ENCODE measurements around the gene IL1F10.

DNA sequence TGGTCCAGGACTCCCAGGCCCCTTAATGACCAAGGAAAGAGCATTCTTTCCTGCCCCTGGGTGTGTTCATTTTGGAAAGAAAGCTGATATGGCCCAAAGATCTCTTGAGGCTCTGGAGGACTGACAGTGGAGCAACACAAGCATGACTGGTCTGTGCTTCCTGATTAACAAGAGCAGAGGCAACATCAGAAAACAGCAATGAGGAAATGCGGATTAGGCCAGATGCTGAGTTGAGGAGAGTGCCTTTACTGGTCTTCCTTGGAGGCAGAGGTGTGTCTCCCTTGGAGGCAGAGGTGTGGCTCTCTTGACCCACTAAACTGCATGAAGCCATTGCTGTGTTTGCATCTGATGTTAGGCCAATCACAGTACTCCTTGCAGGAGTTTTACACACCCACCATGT is 35.0 kb upstream of the IL1F10 start:
- TF ChIP-seq, protein P1, sequence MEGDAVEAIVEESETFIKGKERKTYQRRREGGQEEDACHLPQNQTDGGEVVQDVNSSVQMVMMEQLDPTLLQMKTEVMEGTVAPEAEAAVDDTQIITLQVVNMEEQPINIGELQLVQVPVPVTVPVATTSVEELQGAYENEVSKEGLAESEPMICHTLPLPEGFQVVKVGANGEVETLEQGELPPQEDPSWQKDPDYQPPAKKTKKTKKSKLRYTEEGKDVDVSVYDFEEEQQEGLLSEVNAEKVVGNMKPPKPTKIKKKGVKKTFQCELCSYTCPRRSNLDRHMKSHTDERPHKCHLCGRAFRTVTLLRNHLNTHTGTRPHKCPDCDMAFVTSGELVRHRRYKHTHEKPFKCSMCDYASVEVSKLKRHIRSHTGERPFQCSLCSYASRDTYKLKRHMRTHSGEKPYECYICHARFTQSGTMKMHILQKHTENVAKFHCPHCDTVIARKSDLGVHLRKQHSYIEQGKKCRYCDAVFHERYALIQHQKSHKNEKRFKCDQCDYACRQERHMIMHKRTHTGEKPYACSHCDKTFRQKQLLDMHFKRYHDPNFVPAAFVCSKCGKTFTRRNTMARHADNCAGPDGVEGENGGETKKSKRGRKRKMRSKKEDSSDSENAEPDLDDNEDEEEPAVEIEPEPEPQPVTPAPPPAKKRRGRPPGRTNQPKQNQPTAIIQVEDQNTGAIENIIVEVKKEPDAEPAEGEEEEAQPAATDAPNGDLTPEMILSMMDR (IDR thresholded peaks at IDR 0.05): no peak
- no peak for TF ChIP-seq POLR2A (IDR thresholded peaks at IDR 0.05)
